Right cardiac atrium (tissue), 5 donors: ENCODE measurements around the gene HMGXB3. TPM values are rescaled to one million over a fixed set of nuclear protein-coding genes. Genes with fewer than 3 reads are reported as not detected.

Experiments
- ATAC-seq, 2 donors: fragments of 200-7000 bp; cut with Tn5 transposase; one replicate each; pipeline versions ENCODE4 v1.8.0 to v1.9.1; 2020; ENCODE audit warnings: moderate library complexity in 2 of 2, mild to moderate bottlenecking in 1 of 2
- DNase-seq, 3 donors: peaks; one replicate each; pipeline ENCODE4 v3.0.0-alpha.2; 2020
- H3K27ac ChIP-seq: one replicate; pipeline ENCODE4 v1.5.1; 2013; ENCODE audit warnings: mild to moderate bottlenecking, low read length, control low read depth, moderate library complexity
- H3K27me3 ChIP-seq: one replicate; pipeline ENCODE4 v1.6.1; 2013; ENCODE audit not compliant: control insufficient read depth, insufficient read depth
- H3K4me1 ChIP-seq: one replicate; pipeline ENCODE4 v1.6.1; 2013; ENCODE audit warnings: low read length; ENCODE audit not compliant: control insufficient read depth, insufficient read depth
- H3K4me3 ChIP-seq: one replicate; pipeline ENCODE4 v1.5.1; 2013; ENCODE audit warnings: low read length, control low read depth
- H3K9me3 ChIP-seq: one replicate; pipeline ENCODE4 v1.6.1; 2013; ENCODE audit warnings: low read length; ENCODE audit not compliant: control insufficient read depth
- WGBS: extraction: QIAGEN DNeasy Blood & Tissue Kit; methylation state at CpG from one replicate; pipeline ENCODE4 v1.1.7; 2013; 5-methylcytosine and 5-hydroxymethylcytosine counted together
- intact Hi-C, 4 donors: fragments of 100-400 bp; cut with DNase I; formaldehyde crosslinking; loops; one replicate each; pipeline versions ENCODE4 v1.11.0 to v1.14.0; 2022 to 2023
- polyA plus RNA-seq: library from polyadenylated mRNA; stranded (reverse); fragments of 200-250 nt; gene quantifications from one replicate; pipeline ENCODE4 v1.2.3, GENCODE V29; 2013
- total RNA-seq, 4 donors: library from RNA; stranded (reverse); fragmentation: NEBNext Ultra II Directional; extraction: Animal tissue kit (Norgen Biotek cat#: 25700); gene quantifications; one replicate each; pipeline ENCODE4 v1.2.1, GENCODE V29; 2021
- donor health status: healthy with polysubstance abuse.
- donor health status: DM: no; HTN: yes; CAD: no.
- donor health status: DM: no; HTN: no; CAD: no.
- donor health status: DM: no; HTN: yes; CAD: no; lungs with severe emphysema.
- donor health status: DM: yes; HTN: yes; CAD: no.

Gene HMGXB3
- total and polyA plus RNA-seq, 5 donors: 9.3 to 19.6 (median 14.8) TPM

DNA sequence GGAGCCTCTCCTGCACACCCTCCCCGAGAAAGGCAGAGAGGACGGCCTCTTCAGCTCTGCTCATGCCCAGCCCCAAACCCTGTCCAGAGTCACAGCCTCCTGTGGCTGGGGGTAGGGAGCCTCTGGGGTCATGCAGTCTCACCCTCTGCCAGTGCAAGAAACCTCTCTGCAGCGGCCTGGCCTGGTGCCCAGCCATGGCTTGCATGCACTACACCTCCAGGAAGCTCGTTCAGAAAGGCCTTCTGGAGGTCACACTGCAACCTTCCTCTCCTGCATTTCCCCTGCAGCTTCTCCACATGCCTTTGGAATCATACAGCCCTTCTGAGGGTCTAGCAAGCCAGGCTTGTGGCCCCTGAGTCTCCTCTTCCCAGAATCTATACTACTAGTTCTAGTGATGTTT, 67.9 kb downstream of the HMGXB3 start:
- Histone ChIP-seq H3K27ac (no peak overlapping the region), H3K4me1 (no peaks in the 10 kb centered on the region), H3K27me3 (no peaks in the 10 kb centered on the region), H3K9me3 (no peaks in the 10 kb centered on the region), H3K4me3 (no peak overlapping the region)
- 45% methylated on average over 4 of the region's 4 CpGs for WGBS
- DNase-seq (no peak), ATAC-seq (no peak)
- intact Hi-C loops: no loop called here

DNA sequence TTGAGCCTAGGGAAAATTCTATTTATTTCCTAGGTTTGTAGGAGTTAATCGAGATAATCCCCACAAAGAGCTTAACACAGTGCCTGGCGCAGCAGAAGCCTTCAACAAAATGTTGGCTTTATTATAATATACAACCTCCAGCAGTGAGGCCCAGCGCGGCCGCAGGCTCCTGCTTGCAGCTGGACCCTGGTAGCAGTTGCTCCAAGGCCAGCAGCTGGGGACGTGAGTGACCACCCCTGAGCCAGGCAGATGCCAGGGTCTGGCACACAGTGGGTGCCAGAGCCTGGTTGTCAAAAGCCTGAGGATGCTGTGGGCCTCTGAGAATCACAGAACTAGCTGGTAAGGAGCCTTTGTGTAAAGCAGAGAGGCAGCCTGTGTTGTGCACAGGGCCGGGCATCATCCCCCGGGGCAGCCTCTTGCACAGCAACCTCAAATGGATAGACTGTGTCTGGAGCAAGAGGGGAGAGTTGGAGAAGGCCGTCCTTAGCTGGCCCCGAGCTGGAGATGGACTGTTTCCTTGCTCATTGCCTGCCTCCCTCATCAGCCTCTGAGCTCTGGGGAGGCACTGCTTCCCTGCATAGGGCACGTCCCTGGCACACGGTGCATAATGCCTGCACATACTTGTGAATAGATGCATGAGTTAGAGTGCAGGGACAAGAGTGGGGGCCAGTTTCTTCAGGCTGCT, 68.6 kb downstream of the HMGXB3 start:
- H3K27me3 ChIP-seq: no peaks in the 10 kb centered on the region
- intact Hi-C loops: no loop called here
- 83% methylated on average over 12 of the region's 12 CpGs for WGBS
- H3K4me1 ChIP-seq: no peaks in the 10 kb centered on the region
- ATAC-seq (no peak), DNase-seq (no peak)
- no peak overlapping the region for H3K27ac ChIP-seq
- no peak overlapping the region for H3K4me3 ChIP-seq
- no peaks in the 10 kb centered on the region for H3K9me3 ChIP-seq

GRCh38 chr5:150069672-150070627, 69.4 kb downstream of the HMGXB3 start:
- H3K27ac ChIP-seq: no peak overlapping the region
- no peaks in the 10 kb centered on the region for H3K9me3 ChIP-seq
- H3K4me3 ChIP-seq: no peak overlapping the region
- intact Hi-C loops: no loop called here
- ATAC-seq (no peak), DNase-seq (no peak)
- H3K27me3 ChIP-seq: no peaks in the 10 kb centered on the region
- no peaks in the 10 kb centered on the region for H3K4me1 ChIP-seq
- 87% methylated on average over 25 of the region's 25 CpGs for WGBS

- ATAC-seq (no peak), DNase-seq (no peak)
- 90% methylated on average over 3 of the region's 3 CpGs for WGBS
- Histone ChIP-seq H3K27ac (no peak overlapping the region), H3K4me1 (no peaks in the 10 kb centered on the region), H3K27me3 (no peaks in the 10 kb centered on the region), H3K9me3 (no peaks in the 10 kb centered on the region), H3K4me3 (no peak overlapping the region)
- intact Hi-C loops: no loop called here
Observed at GRCh38 chr5:150070821-150071220, 70.3 kb downstream of the HMGXB3 start.

DNA sequence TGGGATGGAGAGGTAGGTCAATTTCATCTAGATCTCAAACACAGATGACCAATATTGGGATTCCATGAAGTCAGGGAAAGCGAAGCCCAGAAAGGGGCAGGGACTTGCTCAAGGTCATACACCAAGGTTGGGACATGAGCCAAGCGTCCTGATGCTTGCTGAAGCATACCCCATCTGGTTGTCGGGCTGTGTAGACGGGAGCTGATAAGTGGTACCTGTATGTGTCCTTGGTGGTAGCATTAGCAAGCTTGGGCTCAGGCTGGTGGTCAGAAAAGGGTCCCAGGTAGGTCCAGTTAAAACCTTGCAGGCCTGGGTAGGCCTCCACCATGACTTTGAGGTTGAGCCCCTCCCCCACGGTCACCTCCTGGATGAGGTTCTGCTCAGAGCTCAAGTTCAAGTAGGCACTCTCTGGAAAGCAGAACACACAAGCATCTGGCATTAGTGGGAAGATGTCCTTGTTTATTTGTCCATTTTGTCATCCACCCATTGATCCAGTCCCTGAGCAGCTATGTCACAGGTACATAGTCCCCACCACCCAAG, 72.6 kb downstream of the HMGXB3 start:
- intact Hi-C loops: no loop called here
- DNase-seq: no peak
- no peak overlapping the region for H3K27ac ChIP-seq
- no peaks in the 10 kb centered on the region for H3K4me1 ChIP-seq
- no peaks in the 10 kb centered on the region for H3K27me3 ChIP-seq
- WGBS: 92% methylated on average over 5 of the region's 5 CpGs
- no peak overlapping the region for H3K4me3 ChIP-seq
- no peak for ATAC-seq
- H3K9me3 ChIP-seq: no peaks in the 10 kb centered on the region

GRCh38 chr5:150073677-150074076, 73.1 kb downstream of the HMGXB3 start:
- H3K4me1 ChIP-seq: no peaks in the 10 kb centered on the region
- H3K27me3 ChIP-seq: no peaks in the 10 kb centered on the region
- no peak overlapping the region for H3K27ac ChIP-seq
- no peaks in the 10 kb centered on the region for H3K9me3 ChIP-seq
- 75% methylated on average over 3 of the region's 3 CpGs for WGBS
- intact Hi-C loops: no loop called here
- ATAC-seq (no peak), DNase-seq (no peak)
- H3K4me3 ChIP-seq: no peak overlapping the region

DNA sequence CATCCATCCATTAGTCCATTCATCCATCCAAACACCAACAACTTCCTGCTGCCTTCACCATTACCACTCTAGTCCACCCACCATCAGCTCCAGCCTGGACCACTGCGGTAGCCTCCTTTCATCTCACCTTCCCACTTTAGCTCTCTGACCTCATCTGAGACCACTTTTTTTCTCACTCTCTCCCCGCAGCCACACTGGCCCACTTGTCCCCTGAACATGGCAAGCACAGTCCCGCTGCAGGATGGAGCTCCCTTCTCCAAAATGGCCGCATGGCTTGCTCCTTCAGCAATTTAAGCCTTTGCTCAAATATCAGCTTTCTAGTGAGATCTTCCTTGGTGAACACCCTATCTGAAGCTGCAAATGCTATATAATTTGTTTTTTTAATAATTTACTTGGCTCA, 74.7 kb downstream of the HMGXB3 start:
- H3K4me3 ChIP-seq: no peak overlapping the region
- H3K9me3 ChIP-seq: no peaks in the 10 kb centered on the region
- H3K4me1 ChIP-seq: no peaks in the 10 kb centered on the region
- 91% methylated on average over 4 of the region's 4 CpGs for WGBS
- H3K27ac ChIP-seq: no peak overlapping the region
- DNase-seq (no peak), ATAC-seq (no peak)
- H3K27me3 ChIP-seq: no peaks in the 10 kb centered on the region
- intact Hi-C loops: no loop called here

- intact Hi-C loops: no loop called here
- H3K4me3 ChIP-seq: no peak overlapping the region
- H3K9me3 ChIP-seq: no peaks in the 10 kb centered on the region
- ATAC-seq (no peak), DNase-seq (no peak)
- H3K27ac ChIP-seq: no peak overlapping the region
- 88% methylated on average over 4 of the region's 4 CpGs for WGBS
- H3K4me1 ChIP-seq: no peaks in the 10 kb centered on the region
- no peaks in the 10 kb centered on the region for H3K27me3 ChIP-seq
Observed at GRCh38 chr5:150075806-150076205, 75.3 kb downstream of the HMGXB3 start.

DNA sequence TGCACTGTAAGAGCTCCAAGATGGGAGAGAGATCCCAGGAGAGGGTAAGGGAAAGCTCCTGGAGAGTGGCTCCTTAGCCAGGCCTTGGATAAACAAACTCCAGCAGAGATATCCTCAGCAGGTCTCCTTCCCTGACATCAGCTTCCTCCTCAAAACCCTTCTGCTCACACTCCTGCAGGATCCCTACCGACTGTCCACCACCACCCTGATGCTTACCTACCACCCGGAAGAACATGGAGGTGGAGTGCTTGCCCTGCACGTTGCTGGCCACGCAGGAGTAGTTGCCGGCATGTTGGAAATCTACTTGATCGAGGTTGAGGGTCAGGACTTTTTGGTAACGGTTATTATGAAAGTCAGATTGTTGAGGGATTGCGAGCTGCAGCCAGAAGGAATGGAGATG, 76.5 kb downstream of the HMGXB3 start:
- no peak for ATAC-seq
- WGBS: 89% methylated on average over 8 of the region's 8 CpGs
- no peaks in the 10 kb centered on the region for H3K9me3 ChIP-seq
- no peaks in the 10 kb centered on the region for H3K4me1 ChIP-seq
- intact Hi-C loops: no loop called here
- no peak overlapping the region for H3K4me3 ChIP-seq
- no peak overlapping the region for H3K27ac ChIP-seq
- no peak for DNase-seq
- H3K27me3 ChIP-seq: no peaks in the 10 kb centered on the region

GRCh38 chr5:150077996-150078801, 77.7 kb downstream of the HMGXB3 start:
- no peak for DNase-seq
- intact Hi-C loops: no loop called here
- no peak overlapping the region for H3K4me3 ChIP-seq
- H3K27ac ChIP-seq: no peak overlapping the region
- no peak for ATAC-seq
- no peaks in the 10 kb centered on the region for H3K4me1 ChIP-seq
- no peaks in the 10 kb centered on the region for H3K9me3 ChIP-seq
- 94% methylated on average over 8 of the region's 8 CpGs for WGBS
- H3K27me3 ChIP-seq: no peaks in the 10 kb centered on the region
